Measurements from ENCODE around the gene TEKT2. TPM values are rescaled to one million over a fixed set of nuclear protein-coding genes. Genes with fewer than 3 reads are reported as not detected.

Gene TEKT2
- total RNA-seq, 4 donors from 2014 or later = 0.83 TPM; not detected in 3

- H3K27ac ChIP-seq (replicated peaks in 1 of 4) = no peak overlapping the region
- TF ChIP-seq POLR2AphosphoS5 (IDR thresholded peaks at IDR 0.05) (no peak), POLR2A (IDR thresholded peaks at IDR 0.05; ENCODE audit: low read depth) (no peak), EP300 (IDR thresholded peaks at IDR 0.05) (no peak)
- TF ChIP-seq, protein P1, sequence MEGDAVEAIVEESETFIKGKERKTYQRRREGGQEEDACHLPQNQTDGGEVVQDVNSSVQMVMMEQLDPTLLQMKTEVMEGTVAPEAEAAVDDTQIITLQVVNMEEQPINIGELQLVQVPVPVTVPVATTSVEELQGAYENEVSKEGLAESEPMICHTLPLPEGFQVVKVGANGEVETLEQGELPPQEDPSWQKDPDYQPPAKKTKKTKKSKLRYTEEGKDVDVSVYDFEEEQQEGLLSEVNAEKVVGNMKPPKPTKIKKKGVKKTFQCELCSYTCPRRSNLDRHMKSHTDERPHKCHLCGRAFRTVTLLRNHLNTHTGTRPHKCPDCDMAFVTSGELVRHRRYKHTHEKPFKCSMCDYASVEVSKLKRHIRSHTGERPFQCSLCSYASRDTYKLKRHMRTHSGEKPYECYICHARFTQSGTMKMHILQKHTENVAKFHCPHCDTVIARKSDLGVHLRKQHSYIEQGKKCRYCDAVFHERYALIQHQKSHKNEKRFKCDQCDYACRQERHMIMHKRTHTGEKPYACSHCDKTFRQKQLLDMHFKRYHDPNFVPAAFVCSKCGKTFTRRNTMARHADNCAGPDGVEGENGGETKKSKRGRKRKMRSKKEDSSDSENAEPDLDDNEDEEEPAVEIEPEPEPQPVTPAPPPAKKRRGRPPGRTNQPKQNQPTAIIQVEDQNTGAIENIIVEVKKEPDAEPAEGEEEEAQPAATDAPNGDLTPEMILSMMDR (IDR thresholded peaks at IDR 0.05) = no peak
- no peaks in the 10 kb centered on the region for H3K4me1 ChIP-seq
- H3K36me3 ChIP-seq = peaks cover 16 to 67% (median 54%) of the 10 kb centered on the region in 4 donors
- intact Hi-C loops (cut with DNase I) = no loop called here
- no peaks in the 10 kb centered on the region for H3K27me3 ChIP-seq
- H3K4me3 ChIP-seq = no peak overlapping the region
- H3K9me3 ChIP-seq = no peaks in the 10 kb centered on the region
- no peak for DNase-seq (ENCODE audit: extremely low spot score)
Measured at GRCh38 chr1:36051821-36052220, 32.1 kb upstream of the TEKT2 start.

- TF ChIP-seq, protein P1 (IDR thresholded peaks at IDR 0.05) = no peak
- no peak for TF ChIP-seq POLR2AphosphoS5 (IDR thresholded peaks at IDR 0.05)
- no peak for TF ChIP-seq POLR2A (IDR thresholded peaks at IDR 0.05; ENCODE audit: low read depth)
- no peak for TF ChIP-seq EP300 (IDR thresholded peaks at IDR 0.05)
- H3K36me3 ChIP-seq = peaks cover 8 to 54% (median 35%) of the 10 kb centered on the region in 4 donors
- intact Hi-C loops (cut with DNase I) = no loop called here
- no peaks in the 10 kb centered on the region for H3K9me3 ChIP-seq
- no peak for DNase-seq (ENCODE audit: extremely low spot score)
- H3K27me3 ChIP-seq = no peaks in the 10 kb centered on the region
- H3K27ac ChIP-seq (replicated peaks in 1 of 4) = no peak overlapping the region
- no peaks in the 10 kb centered on the region for H3K4me1 ChIP-seq
- no peak overlapping the region for H3K4me3 ChIP-seq
Measured at GRCh38 chr1:36053978-36054377, 29.9 kb upstream of the TEKT2 start.

DNA sequence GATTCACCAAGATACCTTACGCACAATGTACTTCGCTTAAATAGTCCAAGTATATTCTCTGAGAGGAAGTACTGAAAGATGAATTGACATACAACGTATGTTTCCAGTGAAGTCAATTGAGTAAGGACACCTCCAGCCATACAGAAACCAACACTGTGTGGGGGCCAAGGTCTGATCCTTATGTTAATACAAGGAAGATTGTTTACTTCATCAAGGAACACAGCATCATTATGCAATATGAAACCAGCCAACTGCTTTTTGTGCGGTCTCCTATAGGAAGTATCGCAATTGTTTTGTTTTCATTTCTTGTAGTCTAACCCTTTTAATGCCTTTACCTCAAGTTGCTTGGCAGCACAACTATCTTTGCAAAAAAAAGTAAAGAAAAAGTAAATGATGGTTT, 28.2 kb upstream of the TEKT2 start:
- intact Hi-C loops (cut with DNase I) = no loop called here
- H3K36me3 ChIP-seq = peaks cover 8 to 49% (median 28%) of the 10 kb centered on the region in 4 donors

GRCh38 chr1:36062315-36062714, 21.6 kb upstream of the TEKT2 start:
- Histone ChIP-seq H3K27me3 (no peaks in the 10 kb centered on the region), H3K27ac (replicated peaks in 1 of 4) (no peak overlapping the region), H3K36me3 (peaks cover 0 to 26% (median 0%) of the 10 kb centered on the region in 4 donors), H3K4me1 (no peaks in the 10 kb centered on the region), H3K4me3 (no peak overlapping the region), H3K9me3 (no peaks in the 10 kb centered on the region)
- intact Hi-C loops (cut with DNase I) = no loop called here
- TF ChIP-seq EP300 (IDR thresholded peaks at IDR 0.05) (no peak), POLR2AphosphoS5 (IDR thresholded peaks at IDR 0.05) (no peak), POLR2A (IDR thresholded peaks at IDR 0.05; ENCODE audit: low read depth) (no peak)
- TF ChIP-seq, protein P1 (IDR thresholded peaks at IDR 0.05) = no peak
- WGBS = 96% methylated on average over 1 of the region's 1 CpG
- DNase-seq (ENCODE audit: extremely low spot score) = no peak

More for the DNA sequence above, 28.2 kb upstream of the TEKT2 start:
- Histone ChIP-seq H3K9me3 (no peaks in the 10 kb centered on the region), H3K4me1 (no peaks in the 10 kb centered on the region), H3K4me3 (no peak overlapping the region), H3K27me3 (no peaks in the 10 kb centered on the region), H3K27ac (replicated peaks in 1 of 4) (no peak overlapping the region)
- WGBS = 83% methylated on average over 5 of the region's 5 CpGs
- TF ChIP-seq, protein P1 (IDR thresholded peaks at IDR 0.05) = no peak
- TF ChIP-seq POLR2A (IDR thresholded peaks at IDR 0.05; ENCODE audit: low read depth) = no peak
- TF ChIP-seq EP300 (IDR thresholded peaks at IDR 0.05) = no peak
- no peak for TF ChIP-seq POLR2AphosphoS5 (IDR thresholded peaks at IDR 0.05)
- DNase-seq (ENCODE audit: extremely low spot score) = no peak

DNA sequence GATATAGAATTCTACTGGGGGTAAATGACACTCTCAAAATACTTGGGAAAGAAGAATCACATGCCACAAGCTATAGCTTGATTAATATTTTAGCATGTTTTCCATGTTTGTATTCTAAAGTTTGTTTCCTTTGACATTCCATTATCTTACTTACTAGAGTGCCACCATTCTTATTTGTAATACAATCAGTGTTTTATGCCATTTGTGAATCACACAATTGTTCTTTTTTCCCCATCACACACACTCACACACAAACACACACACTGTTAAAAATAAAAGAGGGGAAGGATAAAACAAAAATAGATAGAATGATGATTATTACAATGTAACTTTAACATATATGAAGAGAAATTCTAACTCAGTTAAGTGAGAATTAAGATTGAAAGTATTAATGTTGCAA, 16.0 kb upstream of the TEKT2 start:
- peaks cover 0 to 9% (median 0%) of the 10 kb centered on the region in 4 donors for H3K36me3 ChIP-seq
- no peaks in the 10 kb centered on the region for H3K27me3 ChIP-seq
- no peaks in the 10 kb centered on the region for H3K4me1 ChIP-seq
- no peak overlapping the region for H3K4me3 ChIP-seq
- H3K9me3 ChIP-seq = no peaks in the 10 kb centered on the region
- H3K27ac ChIP-seq (replicated peaks in 1 of 4) = no peak overlapping the region
- TF ChIP-seq, protein P1 (IDR thresholded peaks at IDR 0.05) = no peak
- no peak for TF ChIP-seq POLR2A (IDR thresholded peaks at IDR 0.05; ENCODE audit: low read depth)
- TF ChIP-seq POLR2AphosphoS5 (IDR thresholded peaks at IDR 0.05) = no peak
- no peak for TF ChIP-seq EP300 (IDR thresholded peaks at IDR 0.05)
- DNase-seq (ENCODE audit: extremely low spot score) = no peak
- intact Hi-C loops (cut with DNase I) = no loop called here

Measured in esophagus muscularis mucosa (tissue), 4 donors.